SK-N-SH treated with all-trans-retinoic acid at 6 μM for 48 hours (cell line): ENCODE data around the gene KIF14.

ENCODE experiments used
- BACH2 ChIP-seq: fragments of 250-450 bp; sonication (Bioruptor Pico); IDR thresholded peaks from 2 replicates; pipeline ENCODE4 v1.9.0; 2021; ENCODE audit warnings: mild to moderate bottlenecking, borderline replicate concordance
- CSDC2 ChIP-seq: fragments of 250-450 bp; sonication (Bioruptor Pico); IDR thresholded peaks from 2 replicates; pipeline ENCODE4 v1.5.0; 2020; ENCODE audit warnings: mild to moderate bottlenecking, moderate library complexity
- ESRRG ChIP-seq: fragments of 250-450 bp; sonication (Bioruptor Pico); IDR thresholded peaks from 2 replicates; pipeline ENCODE4 v1.6.1; 2021; ENCODE audit warnings: mild to moderate bottlenecking
- GLIS3 ChIP-seq: fragments of 250-450 bp; sonication (Bioruptor Pico); IDR thresholded peaks from 2 replicates; pipeline ENCODE4 v1.5.0; 2020; ENCODE audit warnings: mild to moderate bottlenecking, moderate library complexity
- PPARA ChIP-seq: fragments of 250-450 bp; sonication (Bioruptor Pico); IDR thresholded peaks from 2 replicates; pipeline ENCODE4 v1.5.0; 2020; ENCODE audit warnings: mild to moderate bottlenecking, borderline replicate concordance
- RARB ChIP-seq: fragments of 250-450 bp; sonication (Bioruptor Pico); IDR thresholded peaks from 2 replicates; pipeline ENCODE4 v1.8.0; 2021; ENCODE audit warnings: mild to moderate bottlenecking, moderate library complexity
- ZFP3 ChIP-seq: fragments of 250-450 bp; sonication (Bioruptor Pico); IDR thresholded peaks from 2 replicates; pipeline ENCODE4 v1.5.0; 2020; ENCODE audit warnings: mild to moderate bottlenecking, moderate library complexity
- ZFP30 ChIP-seq: fragments of 450-650 bp; formaldehyde crosslinking; IDR thresholded peaks from 2 replicates; pipeline ENCODE4 v1.5.0; 2022; ENCODE audit warnings: mild to moderate bottlenecking, moderate library complexity
- TF ChIP-seq, protein P1 (sequence below): fragments of 250-450 bp; sonication (Bioruptor Pico); IDR thresholded peaks from 2 replicates; pipeline ENCODE4 v1.5.1; 2021; ENCODE audit warnings: mild to moderate bottlenecking, moderate library complexity

DNA sequence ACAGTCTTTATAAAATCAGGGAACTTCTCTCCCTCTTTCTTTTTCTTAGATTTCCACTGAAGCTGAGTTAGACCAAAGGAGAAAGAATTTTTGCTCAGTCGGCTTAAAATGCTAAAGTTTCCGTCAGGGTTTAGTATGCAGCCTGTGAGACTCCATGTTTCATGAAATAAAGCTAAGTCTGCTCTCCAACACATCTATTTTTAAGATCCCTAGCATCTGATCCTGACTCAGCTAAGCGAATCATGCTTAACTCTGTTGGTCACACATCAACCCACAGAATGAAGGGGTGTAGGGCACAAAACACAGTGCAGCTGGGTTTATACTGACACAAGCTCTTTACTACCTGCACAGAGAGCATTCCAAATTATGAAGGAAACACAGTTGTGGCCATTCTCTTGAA lies 108.4 kb downstream of the KIF14 start:
- TF ChIP-seq ZFP30 (no peak), ESRRG (CRISPR knock-in tag) (no peak), PPARA (CRISPR knock-in tag) (no peak), ZFP3 (CRISPR knock-in tag) (no peak), BACH2 (CRISPR knock-in tag) (no peak), GLIS3 (CRISPR knock-in tag) (no peak), CSDC2 (CRISPR knock-in tag) (no peak), RARB (CRISPR knock-in tag) (no peak)
- TF ChIP-seq, protein P1, sequence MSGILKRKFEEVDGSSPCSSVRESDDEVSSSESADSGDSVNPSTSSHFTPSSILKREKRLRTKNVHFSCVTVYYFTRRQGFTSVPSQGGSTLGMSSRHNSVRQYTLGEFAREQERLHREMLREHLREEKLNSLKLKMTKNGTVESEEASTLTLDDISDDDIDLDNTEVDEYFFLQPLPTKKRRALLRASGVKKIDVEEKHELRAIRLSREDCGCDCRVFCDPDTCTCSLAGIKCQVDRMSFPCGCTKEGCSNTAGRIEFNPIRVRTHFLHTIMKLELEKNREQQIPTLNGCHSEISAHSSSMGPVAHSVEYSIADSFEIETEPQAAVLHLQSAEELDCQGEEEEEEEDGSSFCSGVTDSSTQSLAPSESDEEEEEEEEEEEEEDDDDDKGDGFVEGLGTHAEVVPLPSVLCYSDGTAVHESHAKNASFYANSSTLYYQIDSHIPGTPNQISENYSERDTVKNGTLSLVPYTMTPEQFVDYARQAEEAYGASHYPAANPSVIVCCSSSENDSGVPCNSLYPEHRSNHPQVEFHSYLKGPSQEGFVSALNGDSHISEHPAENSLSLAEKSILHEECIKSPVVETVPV (CRISPR knock-in tag): no peak
